Measurements from ENCODE around the gene P2RY14.

Gene P2RY14

GRCh38 chr3:151301787-151302186 is 23.4 kb upstream of the P2RY14 start:
- DNase-seq (ENCODE audit: low read depth, low spot score): no peak

GRCh38 chr3:151300539-151300938 is 22.2 kb upstream of the P2RY14 start:
- no peak for DNase-seq (ENCODE audit: low read depth, low spot score)

GRCh38 chr3:151299006-151299405 is 20.7 kb upstream of the P2RY14 start:
- no peak for DNase-seq (ENCODE audit: low read depth, low spot score)

GRCh38 chr3:151297429-151297828 is 19.1 kb upstream of the P2RY14 start:
- no peak for DNase-seq (ENCODE audit: low read depth, low spot score)

GRCh38 chr3:151296226-151296625 is 17.9 kb upstream of the P2RY14 start:
- no peak for DNase-seq (ENCODE audit: low read depth, low spot score)

- no peak for DNase-seq (ENCODE audit: low read depth, low spot score)
Observed at GRCh38 chr3:151293127-151293526, 14.8 kb upstream of the P2RY14 start.

- DNase-seq (ENCODE audit: low read depth, low spot score): no peak
Observed at GRCh38 chr3:151290673-151291072, 12.3 kb upstream of the P2RY14 start.

- DNase-seq (ENCODE audit: low read depth, low spot score): no peak
Observed at GRCh38 chr3:151289445-151289844, 11.1 kb upstream of the P2RY14 start.

GRCh38 chr3:151285940-151286339 is 7.6 kb upstream of the P2RY14 start:
- DNase-seq (ENCODE audit: low read depth, low spot score): no peak

GRCh38 chr3:151283907-151284461 is 5.6 kb upstream of the P2RY14 start:
- DNase-seq (ENCODE audit: low read depth, low spot score): no peak

GRCh38 chr3:151283387-151283786 is 5.0 kb upstream of the P2RY14 start:
- no peak for DNase-seq (ENCODE audit: low read depth, low spot score)

GRCh38 chr3:151282921-151283320 is 4.6 kb upstream of the P2RY14 start:
- DNase-seq (ENCODE audit: low read depth, low spot score): no peak

- DNase-seq (ENCODE audit: low read depth, low spot score): no peak
Observed at GRCh38 chr3:151281671-151282324, 3.5 kb upstream of the P2RY14 start.

GRCh38 chr3:151276687-151277042 is 1.7 kb downstream of the P2RY14 start:
- DNase-seq (ENCODE audit: low read depth, low spot score): no peak

GRCh38 chr3:151276038-151276686 is 2.2 kb downstream of the P2RY14 start:
- DNase-seq (ENCODE audit: low read depth, low spot score): no peak

- no peak for DNase-seq (ENCODE audit: low read depth, low spot score)
Observed at GRCh38 chr3:151275091-151275490, 3.3 kb downstream of the P2RY14 start.

GRCh38 chr3:151269631-151270030 is 8.7 kb downstream of the P2RY14 start:
- DNase-seq (ENCODE audit: low read depth, low spot score): no peak

GRCh38 chr3:151268267-151269235 is 9.8 kb downstream of the P2RY14 start:
- DNase-seq (ENCODE audit: low read depth, low spot score): no peak

- no peak for DNase-seq (ENCODE audit: low read depth, low spot score)
Observed at GRCh38 chr3:151267066-151267465, 11.3 kb downstream of the P2RY14 start.

- DNase-seq (ENCODE audit: low read depth, low spot score): no peak
Observed at GRCh38 chr3:151265866-151266265, 12.5 kb downstream of the P2RY14 start.

GRCh38 chr3:151265166-151265565 is 13.2 kb downstream of the P2RY14 start:
- DNase-seq (ENCODE audit: low read depth, low spot score): no peak

- no peak for DNase-seq (ENCODE audit: low read depth, low spot score)
Observed at GRCh38 chr3:151264605-151265004, 13.7 kb downstream of the P2RY14 start.
